K562 (cell line): ENCODE measurements around the gene BOLA1. TPM values are rescaled to one million over a fixed set of nuclear protein-coding genes. Genes with fewer than 3 reads are reported as not detected.

Source experiments
- ARID3B ChIP-seq: fragments of 250-450 bp; sonication (Bioruptor Pico); IDR thresholded peaks from 2 replicates; pipeline ENCODE4 v1.4.0; 2020; ENCODE audit warnings: borderline replicate concordance
- ARID4B ChIP-seq: sonication (generic); formaldehyde crosslinking; IDR thresholded peaks from 2 replicates; pipeline ENCODE4 v1.8.0; 2022; ENCODE audit warnings: mild to moderate bottlenecking, missing genetic modification reagents
- ATF7 ChIP-seq: fragments of 450-650 bp; IDR thresholded peaks from 2 replicates; pipeline ENCODE4 v1.7.1; 2014; ENCODE audit warnings: mild to moderate bottlenecking, moderate library complexity
- CBX1 ChIP-seq: sonication (generic); IDR thresholded peaks from 2 replicates; pipeline ENCODE4 v1.6.1; 2016; ENCODE audit warnings: antibody characterized with exemption, low read depth, mild to moderate bottlenecking
- CHD1 ChIP-seq: fragments of 200-600 bp; sonication (generic); IDR thresholded peaks from one replicate; pipeline ENCODE4 v1.6.1; 2012; ENCODE audit warnings: mild to moderate bottlenecking, moderate library complexity, low read length, inconsistent platforms
- CTBP1 ChIP-seq: fragments of 450-650 bp; IDR thresholded peaks from 2 replicates; pipeline ENCODE4 v1.6.1; 2016; ENCODE audit warnings: borderline replicate concordance
- DACH1 ChIP-seq: fragments of 450-650 bp; IDR thresholded peaks from 2 replicates; pipeline ENCODE4 v1.6.1; 2018; ENCODE audit not compliant: partially characterized antibody
- DEAF1 ChIP-seq: fragments of 450-650 bp; formaldehyde crosslinking; IDR thresholded peaks from 2 replicates; pipeline ENCODE4 v1.4.0; 2020; ENCODE audit warnings: mild to moderate bottlenecking, moderate library complexity
- KDM2B ChIP-seq: fragments of 250-450 bp; sonication (Bioruptor Pico); IDR thresholded peaks from 2 replicates; pipeline ENCODE4 v1.8.0; 2021; ENCODE audit warnings: mild to moderate bottlenecking, moderate library complexity
- NONO ChIP-seq, 2 experiments: fragments of 200-400 bp in 1 of 2; fragments of 450-650 bp in 1 of 2; formaldehyde crosslinking in 1 of 2; IDR thresholded peaks; 2 replicates each; pipeline ENCODE4 v1.6.1; 2017; ENCODE audit warnings: low read depth in 2 of 2, mild to moderate bottlenecking in 2 of 2, moderate library complexity in 2 of 2, low read length in 1 of 2
- PHB2 ChIP-seq: fragments of 450-650 bp; IDR thresholded peaks from 2 replicates; pipeline ENCODE4 v1.6.1; 2017; ENCODE audit warnings: low read depth
- POLR3G ChIP-seq: IDR thresholded peaks from 2 replicates; pipeline ENCODE4 v1.6.1; 2011; ENCODE audit not compliant: insufficient read length, insufficient replicate concordance; ENCODE audit errors: extremely low read depth
- RBBP5 ChIP-seq: fragments of 200-600 bp; sonication (generic); IDR thresholded peaks from 2 replicates; pipeline ENCODE4 v1.6.1; 2012; ENCODE audit warnings: borderline replicate concordance, mild to moderate bottlenecking, low read length, control low read depth, inconsistent platforms; ENCODE audit not compliant: insufficient read depth, poor library complexity, severe bottlenecking
- SRSF9 ChIP-seq: fragments of 200-400 bp; formaldehyde crosslinking; IDR thresholded peaks from 2 replicates; pipeline ENCODE4 v1.6.1; 2017; ENCODE audit warnings: low read depth, low read length, borderline replicate concordance
- U2AF1 ChIP-seq: fragments of 200-400 bp; formaldehyde crosslinking; optimal IDR thresholded peaks from 2 replicates; pipeline ENCODE3; 2017; ENCODE audit warnings: mild to moderate bottlenecking, low read depth, low read length, moderate library complexity
- ZBTB49 ChIP-seq: sonication (generic); formaldehyde crosslinking; IDR thresholded peaks from 2 replicates; pipeline ENCODE4 v1.8.0; 2022; ENCODE audit warnings: missing genetic modification reagents, mild to moderate bottlenecking, borderline replicate concordance
- ZNF444 ChIP-seq: fragments of 250-450 bp; sonication (Bioruptor Pico); IDR thresholded peaks from 2 replicates; pipeline ENCODE4 v1.4.0; 2020; ENCODE audit warnings: mild to moderate bottlenecking, moderate library complexity
- polyA plus RNA-seq, 8 experiments: library from polyadenylated mRNA; depleted of rRNA in 4 of 8; stranded (reverse) in 5 of 8; unstranded in 3 of 8; fragments of >200 nt; fragmentation: Nextera tagmentation in 2 of 8; fragmentation: Illumina TruSeq in 1 of 8; extraction: Ambion mirVana in 2 of 8; extraction: Trizol in 1 of 8; gene quantifications; 2 replicates each; pipeline versions ENCODE4 v1.2.1 to v1.2.3, GENCODE V29; 2011 to 2014; ENCODE audit warnings: inconsistent platforms in 1 of 8, missing spikeins in 1 of 8
- total RNA-seq, 7 experiments: library from RNA; depleted of rRNA in 6 of 7; stranded (reverse); fragments of >200 nt in 6 of 7; fragmentation: Illumina TruSeq in 2 of 7; extraction: Trizol in 2 of 7; gene quantifications; 2 replicates each; pipeline versions ENCODE4 v1.2.1 to v1.2.3, GENCODE V29; 2011 to 2021; ENCODE audit warnings: low replicate concordance in 1 of 7

BOLA1 gene
- total and polyA plus RNA-seq, 9 of the 15 experiments (the other 6 are each of a cell fraction or from before 2014, with no cell fraction given) = 0.18 to 1.2 (median 0.40) TPM; not detected in 2

GRCh38 chr1:149887456-149888246 lies 11.7 kb upstream of the BOLA1 start (continued):
- TF ChIP-seq RBBP5 = no peak
- TF ChIP-seq NONO (IDR thresholded peaks at IDR 0.05; ENCODE audit: low read depth in 2 of 2, low read length in 1 of 2) = peak in 1 of 2 experiments; percentile 84; a peak in 1 of 4 replicates
- TF ChIP-seq PHB2 = no peak
- 0 out of 2 replicates have a peak, but pooled peaks have one; percentile 0 for TF ChIP-seq ARID4B (CRISPR knock-in tag)
- peak; percentile 43; the same call in 1 of the 2 replicates for TF ChIP-seq ATF7
- no peak for TF ChIP-seq DACH1
- TF ChIP-seq ZBTB49 (CRISPR knock-in tag) = peak; percentile 82; the same call in 1 of the 2 replicates
- no peak for TF ChIP-seq ZNF444 (CRISPR knock-in tag)
- no peak for TF ChIP-seq U2AF1
- TF ChIP-seq CBX1 = no peak; the same call in 1 of the 2 replicates
- no peak for TF ChIP-seq DEAF1
- TF ChIP-seq ARID3B (CRISPR knock-in tag) = no peak
- no peak for TF ChIP-seq CHD1
- TF ChIP-seq KDM2B = no peak
- TF ChIP-seq SRSF9 = no peak
- no peak for TF ChIP-seq POLR3G
- peak; percentile 53; the same call in 1 of the 2 replicates for TF ChIP-seq CTBP1
